SH-SY5Y (cell line): ENCODE data around the gene PNPLA7.

Experiments used
- GATA2 ChIP-seq: IDR thresholded peaks from 2 replicates; pipeline ENCODE4 v1.6.1; 2011; ENCODE audit warnings: mild to moderate bottlenecking, low read depth, low read length
- GATA3 ChIP-seq: IDR thresholded peaks from 2 replicates; pipeline ENCODE4 v1.6.1; 2011; ENCODE audit warnings: low read depth, mild to moderate bottlenecking, low read length, moderate library complexity

- TF ChIP-seq GATA2 (no peak), GATA3 (no peak)
Observed at GRCh38 chr9:137564134-137564533, 13.9 kb upstream of the PNPLA7 start.
